GM12873 (cell line): ENCODE results near the gene LINGO1.

Source experiments
- TF ChIP-seq, protein P1 (sequence below): IDR thresholded peaks from 2 replicates; pipeline ENCODE4 v1.5.1; 2012; ENCODE audit warnings: low read depth, mild to moderate bottlenecking, moderate library complexity, low read length, control low read depth; ENCODE audit not compliant: insufficient read depth; ENCODE audit errors: missing control alignments

LINGO1 gene

DNA sequence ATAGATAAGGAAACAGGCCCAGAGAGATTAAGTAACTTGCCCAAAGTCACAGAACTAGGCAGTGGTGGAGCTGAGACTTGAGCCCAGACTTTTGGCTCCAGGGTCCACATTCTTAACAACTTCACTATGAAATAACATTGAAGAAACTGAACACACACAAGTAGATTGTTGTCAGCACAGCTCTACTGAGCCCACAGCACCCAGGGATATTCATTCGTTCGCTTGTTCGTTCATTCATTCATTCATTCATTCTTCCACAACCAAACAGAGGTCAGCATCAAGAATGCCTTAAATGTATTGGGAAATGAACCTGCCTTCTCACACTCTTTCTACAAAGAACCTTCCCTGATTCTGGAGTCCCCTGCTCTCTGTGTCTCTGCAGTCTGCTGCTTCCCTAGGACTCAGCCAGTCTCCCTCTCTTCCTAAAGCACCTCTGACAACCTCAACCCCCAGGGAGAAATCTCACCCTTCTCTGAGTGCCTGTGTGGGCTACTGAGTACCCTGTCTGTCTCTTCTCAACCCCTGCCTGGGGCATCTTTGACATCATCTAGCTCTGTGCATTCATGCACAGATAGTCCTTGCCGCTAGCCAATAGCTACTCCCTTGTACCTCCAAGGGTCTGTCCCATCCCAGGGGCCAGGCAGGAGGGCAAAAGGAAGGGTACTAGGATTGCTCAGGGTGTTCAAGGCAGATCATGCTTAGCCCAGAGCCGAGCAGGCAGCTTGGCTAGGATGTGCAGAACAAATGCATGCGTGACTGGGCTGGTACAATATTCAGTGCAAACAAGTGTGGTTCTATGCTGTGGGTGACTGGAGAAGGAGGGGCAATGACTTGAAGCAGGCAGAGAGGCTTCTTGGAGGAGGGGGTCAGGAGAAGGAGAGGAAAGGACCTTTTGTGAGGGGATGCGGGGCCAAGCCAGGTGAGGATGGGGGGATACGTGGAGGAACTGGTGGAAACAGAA, 3.4 kb downstream of the LINGO1 start:
- TF ChIP-seq, protein P1, sequence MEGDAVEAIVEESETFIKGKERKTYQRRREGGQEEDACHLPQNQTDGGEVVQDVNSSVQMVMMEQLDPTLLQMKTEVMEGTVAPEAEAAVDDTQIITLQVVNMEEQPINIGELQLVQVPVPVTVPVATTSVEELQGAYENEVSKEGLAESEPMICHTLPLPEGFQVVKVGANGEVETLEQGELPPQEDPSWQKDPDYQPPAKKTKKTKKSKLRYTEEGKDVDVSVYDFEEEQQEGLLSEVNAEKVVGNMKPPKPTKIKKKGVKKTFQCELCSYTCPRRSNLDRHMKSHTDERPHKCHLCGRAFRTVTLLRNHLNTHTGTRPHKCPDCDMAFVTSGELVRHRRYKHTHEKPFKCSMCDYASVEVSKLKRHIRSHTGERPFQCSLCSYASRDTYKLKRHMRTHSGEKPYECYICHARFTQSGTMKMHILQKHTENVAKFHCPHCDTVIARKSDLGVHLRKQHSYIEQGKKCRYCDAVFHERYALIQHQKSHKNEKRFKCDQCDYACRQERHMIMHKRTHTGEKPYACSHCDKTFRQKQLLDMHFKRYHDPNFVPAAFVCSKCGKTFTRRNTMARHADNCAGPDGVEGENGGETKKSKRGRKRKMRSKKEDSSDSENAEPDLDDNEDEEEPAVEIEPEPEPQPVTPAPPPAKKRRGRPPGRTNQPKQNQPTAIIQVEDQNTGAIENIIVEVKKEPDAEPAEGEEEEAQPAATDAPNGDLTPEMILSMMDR: no peak

DNA sequence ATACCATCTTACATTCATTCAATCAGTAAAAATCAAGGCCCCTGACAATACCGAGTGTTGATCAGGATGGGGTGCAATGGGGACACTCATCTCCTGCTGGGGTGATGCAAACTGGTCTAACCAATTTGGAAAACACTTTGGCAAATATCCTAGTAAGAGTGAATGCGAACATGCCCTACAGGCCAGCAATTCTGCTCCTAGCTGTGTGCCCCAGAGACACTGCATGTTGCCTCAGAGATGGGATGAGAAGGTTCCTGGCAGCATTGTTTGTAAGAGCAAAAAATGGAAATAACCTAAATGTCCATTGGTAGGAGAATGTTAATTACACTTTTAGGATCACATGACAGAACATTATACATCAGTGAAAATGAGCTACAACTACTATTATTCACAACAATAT, 4.7 kb downstream of the LINGO1 start:
- TF ChIP-seq, protein P1: no peak

DNA sequence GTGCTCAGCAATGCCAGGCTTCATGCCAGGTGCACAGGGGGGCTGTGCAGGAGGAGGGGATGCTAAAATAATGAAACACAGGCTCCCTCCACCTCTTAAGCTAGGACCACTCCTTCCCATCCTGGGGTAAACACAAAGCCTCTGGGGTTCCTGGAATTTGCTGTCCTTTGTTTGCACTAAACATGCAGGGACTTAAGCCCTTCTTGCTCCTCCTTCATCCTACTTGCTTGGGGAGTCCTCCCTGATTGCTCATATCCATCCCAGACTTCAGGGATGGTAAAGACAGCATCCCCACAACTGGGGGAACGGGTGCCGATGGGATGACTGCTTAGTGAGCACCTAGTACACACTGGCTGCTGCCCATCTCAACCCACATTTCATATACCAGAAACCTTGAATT, 5.1 kb downstream of the LINGO1 start:
- TF ChIP-seq, protein P1: no peak

DNA sequence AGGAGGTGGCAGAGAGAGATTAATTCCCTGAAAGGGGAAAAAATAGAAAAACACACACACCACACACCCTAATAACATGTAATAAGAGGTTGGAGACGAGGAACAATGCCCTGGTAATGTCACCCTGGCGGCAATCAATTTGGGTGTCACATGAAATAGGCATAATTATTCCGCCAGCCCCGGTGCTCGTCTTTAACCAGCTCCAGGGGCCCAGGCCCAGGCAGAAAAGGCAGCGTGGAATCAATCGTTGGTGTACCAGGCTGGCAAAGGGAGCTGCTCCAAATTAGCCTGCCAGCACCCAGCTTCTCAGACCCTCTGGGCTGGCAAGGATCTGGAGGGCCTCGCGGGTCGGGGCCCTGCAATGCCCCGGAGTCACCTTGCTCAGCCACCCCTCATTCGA, 5.6 kb downstream of the LINGO1 start:
- TF ChIP-seq, protein P1: no peak

DNA sequence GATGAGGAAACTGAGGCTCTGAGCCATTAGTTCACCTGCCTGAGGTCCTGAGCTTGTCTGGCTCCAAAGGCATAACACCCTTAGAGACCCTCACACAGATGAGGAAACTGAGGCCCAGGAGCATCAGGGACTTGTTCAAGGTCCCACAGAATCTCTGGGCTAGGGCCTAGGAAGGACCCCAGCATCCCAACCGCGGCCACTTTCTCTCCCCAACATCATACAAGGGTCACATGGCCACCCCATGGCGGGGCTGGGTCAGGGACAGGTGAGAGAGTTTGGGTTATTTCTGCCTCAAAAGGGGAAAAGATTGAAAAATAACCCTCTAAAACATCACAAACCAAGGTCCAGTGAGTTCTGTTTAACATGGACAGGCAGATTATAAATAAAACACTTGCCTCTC, 6.7 kb downstream of the LINGO1 start:
- TF ChIP-seq, protein P1: no peak

DNA sequence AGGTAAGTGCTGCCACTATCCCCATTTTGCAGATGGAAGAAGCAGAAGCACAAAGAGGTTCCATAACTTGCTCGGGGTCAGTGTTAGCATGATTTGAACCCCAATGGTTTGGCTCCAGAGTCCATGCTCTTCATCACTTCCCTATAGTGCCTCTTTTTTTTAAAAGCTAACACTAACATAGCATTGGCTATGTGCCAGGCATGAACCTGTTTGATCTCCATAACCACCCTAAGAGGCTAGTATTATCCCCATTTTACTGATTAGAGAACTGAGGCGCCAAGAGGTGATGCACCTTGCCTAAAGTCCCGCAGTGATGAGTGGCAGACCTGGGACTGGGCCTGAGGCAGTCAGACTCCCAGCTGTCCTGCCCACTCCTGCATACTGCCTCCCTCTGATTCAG, 7.3 kb downstream of the LINGO1 start:
- TF ChIP-seq, protein P1: no peak

DNA sequence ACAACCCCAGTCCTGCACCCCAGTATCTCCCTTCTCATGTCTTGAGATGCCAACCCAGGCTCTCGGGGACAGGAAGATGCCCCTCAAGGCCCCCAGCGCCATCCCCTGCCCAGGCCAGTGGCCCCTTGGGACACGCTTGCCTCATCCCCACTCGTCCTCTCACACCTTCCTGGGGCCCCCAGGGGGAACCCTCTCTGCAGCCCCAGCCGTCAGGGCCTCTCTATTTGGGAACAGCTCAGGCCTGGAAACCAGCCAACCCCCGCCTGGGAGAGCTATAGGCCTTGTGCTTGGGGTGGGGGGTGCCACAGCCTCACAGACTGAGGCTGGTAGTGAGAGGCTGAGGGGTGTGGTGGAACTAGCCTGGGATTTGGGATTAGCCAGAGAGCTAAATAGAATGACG, 7.8 kb downstream of the LINGO1 start:
- TF ChIP-seq, protein P1: no peak
